ENCODE results near the gene NDST1. TPM values are rescaled to one million over a fixed set of nuclear protein-coding genes. Genes with fewer than 3 reads are reported as not detected.

Gene NDST1
- total RNA-seq, 4 donors from 2014 or later = 45.4 to 86.5 (median 81.2) TPM

DNA sequence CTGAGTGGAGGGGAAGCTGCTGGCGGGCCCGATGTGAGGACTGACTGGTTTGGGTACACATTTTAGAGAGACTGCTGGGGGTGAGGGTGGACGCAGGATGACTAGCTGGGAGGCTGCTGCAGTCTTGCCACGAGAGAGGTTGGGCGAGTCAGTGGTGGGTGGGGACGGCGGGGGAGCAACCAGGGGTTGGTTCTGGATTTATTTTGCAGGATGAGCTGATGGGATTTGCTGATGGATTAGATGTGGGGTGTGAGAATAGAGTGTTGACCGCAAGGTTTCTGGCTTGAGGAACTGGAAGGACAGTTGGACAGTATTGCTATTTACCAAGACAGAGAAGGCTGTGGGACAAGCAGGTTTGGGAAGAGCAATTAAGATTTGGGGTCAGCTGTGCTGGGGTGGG lies 5.8 kb upstream of the NDST1 start:
- ATAC-seq (ENCODE audit: low FRiP score) = no peak
- TF ChIP-seq CTCF (IDR thresholded peaks at IDR 0.05) = no peak
- DNase-seq (ENCODE audit: low spot score) = no peak

DNA sequence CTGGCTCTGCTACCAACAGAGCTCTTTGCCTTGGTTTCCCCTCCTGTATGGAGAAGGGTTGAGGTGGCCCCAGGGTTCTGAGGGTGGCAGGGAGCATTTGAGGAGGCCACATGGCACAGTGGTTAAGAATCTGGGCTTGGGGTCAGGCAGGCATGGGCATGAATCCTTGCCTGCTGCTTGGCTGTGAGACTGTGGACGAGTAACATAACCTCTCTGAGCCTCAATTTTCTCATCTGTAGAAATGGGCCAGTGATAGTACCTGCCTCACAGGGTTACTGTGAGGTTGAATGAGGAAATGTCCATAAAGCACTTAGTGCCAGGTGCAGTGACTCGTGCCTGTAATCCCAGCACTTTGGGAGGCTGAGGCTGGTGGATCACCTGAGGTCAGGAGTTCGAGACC lies 5.1 kb upstream of the NDST1 start:
- ATAC-seq (ENCODE audit: low FRiP score) (no peak), DNase-seq (ENCODE audit: low spot score) (no peak)
- TF ChIP-seq CTCF (IDR thresholded peaks at IDR 0.05) = no peak

DNA sequence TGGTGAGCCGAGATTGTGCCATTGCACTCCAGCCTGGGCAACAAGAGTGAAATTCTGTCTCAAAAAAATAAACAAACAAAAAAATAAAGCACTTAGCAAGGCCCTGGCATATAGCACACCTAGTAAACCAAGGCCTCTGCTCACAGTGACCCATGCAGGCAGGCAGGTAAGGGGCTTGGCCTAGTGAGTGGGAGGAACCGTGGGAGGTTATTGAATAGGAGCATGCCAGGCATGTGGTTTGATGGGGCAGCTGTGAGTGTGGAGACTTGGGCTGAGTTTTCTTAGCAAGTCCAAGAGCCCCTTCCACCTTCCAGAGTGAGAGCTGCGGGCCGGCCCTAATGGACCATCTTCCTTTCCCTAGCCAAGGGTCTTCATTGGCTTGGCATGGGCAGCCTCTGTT lies 4.5 kb upstream of the NDST1 start:
- ATAC-seq (ENCODE audit: low FRiP score) (no peak), DNase-seq (ENCODE audit: low spot score) (no peak)
- TF ChIP-seq CTCF (IDR thresholded peaks at IDR 0.05) = no peak

- DNase-seq (ENCODE audit: low spot score) (no peak), ATAC-seq (ENCODE audit: low FRiP score) (no peak)
- TF ChIP-seq CTCF (IDR thresholded peaks at IDR 0.05) = no peak
These were observed 3.8 kb upstream of the NDST1 start for GRCh38 chr5:150503977-150504620.

GRCh38 chr5:150505041-150505511 lies 2.9 kb upstream of the NDST1 start:
- TF ChIP-seq CTCF (IDR thresholded peaks at IDR 0.05) = no peak
- ATAC-seq (ENCODE audit: low FRiP score) = no peak

DNA sequence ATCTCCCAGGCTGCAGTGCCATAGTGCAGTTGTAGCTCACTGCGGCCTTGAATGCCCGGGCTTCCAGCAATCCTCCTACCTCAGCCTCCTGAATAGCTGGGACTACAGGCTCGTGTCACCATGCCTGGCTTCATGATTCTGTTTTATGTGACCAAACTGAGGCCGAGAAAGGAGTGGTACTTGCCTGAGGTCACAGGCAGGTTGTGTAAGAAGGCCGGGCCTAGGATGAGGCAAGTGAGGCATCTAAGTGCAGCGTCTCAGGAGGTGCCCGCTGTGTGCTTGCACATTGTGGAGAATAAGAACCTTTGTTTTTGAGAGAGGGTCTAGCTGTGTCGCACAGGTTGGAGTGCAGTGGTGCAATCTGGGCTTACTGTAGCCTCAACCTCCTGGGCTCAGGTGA lies 2.1 kb upstream of the NDST1 start:
- DNase-seq (ENCODE audit: low spot score) (no peak), ATAC-seq (ENCODE audit: low FRiP score) (no peak)
- TF ChIP-seq CTCF (IDR thresholded peaks at IDR 0.05) = no peak

More at GRCh38 chr5:150505041-150505511, 2.9 kb upstream of the NDST1 start:
- DNase-seq (ENCODE audit: low spot score) = no peak

All from omental fat pad (tissue), 4 donors.